HepG2 (cell line): Measurements from ENCODE around the gene AAMP. TPM values are rescaled to one million over a fixed set of nuclear protein-coding genes. Genes with fewer than 3 reads are reported as not detected.
A peak's percentile ranks its signal among the peaks of the same experiment; 100 is the strongest.

Source experiments
- AFF4 ChIP-seq: sonication (generic); formaldehyde crosslinking; IDR thresholded peaks from 2 replicates; pipeline ENCODE4 v1.4.0; 2020; ENCODE audit warnings: missing genetic modification reagents
- ATM ChIP-seq: fragments of 450-650 bp; IDR thresholded peaks from 2 replicates; pipeline ENCODE4 v1.7.1; 2017; ENCODE audit warnings: mild to moderate bottlenecking, borderline replicate concordance
- BORCS8-MEF2B ChIP-seq: sonication (generic); formaldehyde crosslinking; IDR thresholded peaks from 2 replicates; pipeline ENCODE4 v1.8.0; 2022; ENCODE audit warnings: mild to moderate bottlenecking, missing genetic modification reagents
- CENPT ChIP-seq: sonication (generic); formaldehyde crosslinking; IDR thresholded peaks from 2 replicates; pipeline ENCODE4 v1.8.0; 2022; ENCODE audit warnings: low read depth, mild to moderate bottlenecking, moderate library complexity, missing genetic modification reagents
- ELF1 ChIP-seq: sonication (generic); formaldehyde crosslinking; IDR thresholded peaks from 2 replicates; pipeline ENCODE4 v1.4.0; 2020; ENCODE audit warnings: missing genetic modification reagents
- HOMEZ ChIP-seq: IDR thresholded peaks from 2 replicates; pipeline ENCODE4 v1.6.1; 2016; ENCODE audit warnings: low read depth
- KLF13 ChIP-seq: sonication (generic); formaldehyde crosslinking; IDR thresholded peaks from 2 replicates; pipeline ENCODE4 v1.4.0; 2020; ENCODE audit warnings: mild to moderate bottlenecking, missing genetic modification reagents
- MZF1 ChIP-seq: sonication (generic); formaldehyde crosslinking; IDR thresholded peaks from 2 replicates; pipeline ENCODE4 v1.8.1; 2023; ENCODE audit warnings: mild to moderate bottlenecking, missing genetic modification reagents, borderline replicate concordance
- NR0B2 ChIP-seq: sonication (generic); formaldehyde crosslinking; IDR thresholded peaks from 2 replicates; pipeline ENCODE4 v1.4.0; 2020; ENCODE audit warnings: mild to moderate bottlenecking, missing genetic modification reagents
- POLR2AphosphoS2 ChIP-seq: IDR thresholded peaks from 2 replicates; pipeline ENCODE4 v1.6.1; 2011; ENCODE audit warnings: low read depth, low read length, improper control_type of control experiment
- SOX5 ChIP-seq: IDR thresholded peaks from 2 replicates; pipeline ENCODE4 v1.6.1; 2016; ENCODE audit warnings: borderline replicate concordance
- TAF1 ChIP-seq: sonication (generic); formaldehyde crosslinking; IDR thresholded peaks from 2 replicates; pipeline ENCODE4 v1.4.0; 2020; ENCODE audit warnings: missing genetic modification reagents
- TCF7 ChIP-seq: sonication (generic); IDR thresholded peaks from 2 replicates; pipeline ENCODE4 v1.6.1; 2016; ENCODE audit warnings: antibody characterized with exemption, low read depth
- TFE3 ChIP-seq: IDR thresholded peaks from 2 replicates; pipeline ENCODE4 v1.6.1; 2016
- ZBTB46 ChIP-seq: sonication (generic); formaldehyde crosslinking; IDR thresholded peaks from 2 replicates; pipeline ENCODE4 v1.4.0; 2020; ENCODE audit warnings: mild to moderate bottlenecking, missing genetic modification reagents, borderline replicate concordance
- ZNF18 ChIP-seq: sonication (generic); formaldehyde crosslinking; IDR thresholded peaks from 2 replicates; pipeline ENCODE4 v1.8.0; 2022; ENCODE audit warnings: mild to moderate bottlenecking, missing genetic modification reagents; ENCODE audit not compliant: insufficient replicate concordance
- ZNF24 ChIP-seq: fragments of 450-650 bp; IDR thresholded peaks from 2 replicates; pipeline ENCODE4 v1.6.1; 2017; ENCODE audit warnings: antibody characterized with exemption, mild to moderate bottlenecking
- ZNF367 ChIP-seq: sonication (generic); formaldehyde crosslinking; IDR thresholded peaks from 2 replicates; pipeline ENCODE4 v1.4.0; 2020; ENCODE audit warnings: missing genetic modification reagents, borderline replicate concordance
- ZNF589 ChIP-seq: sonication (generic); formaldehyde crosslinking; conservative IDR thresholded peaks from 2 replicates; pipeline ENCODE4 v1.8.0; 2022; ENCODE audit warnings: mild to moderate bottlenecking, moderate library complexity, missing genetic modification reagents
- ZNF772 ChIP-seq: sonication (generic); formaldehyde crosslinking; IDR thresholded peaks from 2 replicates; pipeline ENCODE4 v1.5.0; 2020; ENCODE audit warnings: mild to moderate bottlenecking, missing genetic modification reagents
- polyA plus RNA-seq, 8 experiments: library from polyadenylated mRNA; depleted of rRNA in 3 of 8; stranded (reverse) in 7 of 8; unstranded in 1 of 8; fragments of >200 nt; fragmentation: Illumina TruSeq in 4 of 8; extraction: Trizol in 4 of 8; gene quantifications; 2 replicates each; pipeline versions ENCODE4 v1.2.1 to v1.2.3, GENCODE V29; 2011 to 2016; ENCODE audit warnings: low read depth in 4 of 8, missing spikeins in 1 of 8, mixed read lengths in 1 of 8; ENCODE audit not compliant: insufficient read depth in 1 of 8
- total RNA-seq, 5 experiments: library from RNA; depleted of rRNA; stranded (reverse); fragments of >200 nt; fragmentation: Illumina TruSeq; extraction: Trizol; gene quantifications; 2 replicates each; pipeline ENCODE4 v1.2.3, GENCODE V29; 2016; ENCODE audit warnings: low read depth in 1 of 5

AAMP gene
- total and polyA plus RNA-seq, 2 of the 13 experiments (the other 11 are each of a cell fraction or from before 2014, with no cell fraction given), result 110 to 186 TPM

- no peak for TF ChIP-seq TAF1
- TF ChIP-seq POLR2AphosphoS2, result no peak
- no peak for TF ChIP-seq ZNF18
- no peak for TF ChIP-seq ZBTB46
- no peak for TF ChIP-seq CENPT (CRISPR knock-in tag)
- TF ChIP-seq AFF4 (CRISPR knock-in tag), result no peak
- TF ChIP-seq HOMEZ, result no peak
- TF ChIP-seq KLF13, result no peak
- TF ChIP-seq ZNF772 (CRISPR knock-in tag), result peak; percentile 36; the same call in 1 of the 2 replicates
- TF ChIP-seq ZNF367 (CRISPR knock-in tag), result 0 out of 2 replicates have a peak, but pooled peaks have one; percentile 27
- no peak for TF ChIP-seq MZF1 (CRISPR knock-in tag)
- TF ChIP-seq TFE3, result no peak
- TF ChIP-seq ZNF24, result no peak
- no peak for TF ChIP-seq ZNF589 (CRISPR knock-in tag)
- TF ChIP-seq NR0B2 (CRISPR knock-in tag), result no peak
- no peak for TF ChIP-seq BORCS8-MEF2B (CRISPR knock-in tag)
- no peak for TF ChIP-seq ELF1 (CRISPR knock-in tag)
- no peak for TF ChIP-seq ATM
- peak; percentile 33 for TF ChIP-seq TCF7
- peak; percentile 27; the same call in 1 of the 2 replicates for TF ChIP-seq SOX5 (CRISPR knock-in tag)
These were observed 24.7 kb downstream of the AAMP start (continued) for GRCh38 chr2:218245214-218245613.
